Thyroid gland (tissue), 4 donors: ENCODE measurements around the gene KIF1B.
"Not testable (repeated sequence)": the region's sequence is repeated elsewhere in the genome, so short reads cannot be mapped to it uniquely, and the experiment has no call there.

ENCODE experiments used
- POLR2A ChIP-seq, 2 donors: fragments of 450-650 bp; IDR thresholded peaks; one replicate each; pipeline ENCODE4 v1.6.1; 2017; ENCODE audit warnings: antibody characterized with exemption in 2 of 2, mild to moderate bottlenecking in 2 of 2, moderate library complexity in 1 of 2
- TF ChIP-seq, protein P1 (sequence below), 6 experiments: fragments of 200-600 bp in 3 of 6; fragments of 450-650 bp in 3 of 6; sonication (generic) in 3 of 6; IDR thresholded peaks; one replicate each; pipeline ENCODE4 v1.5.1; 2016 to 2019; ENCODE audit warnings: antibody characterized with exemption in 6 of 6, mild to moderate bottlenecking in 2 of 6, inconsistent platforms in 1 of 6, moderate library complexity in 1 of 6

DNA sequence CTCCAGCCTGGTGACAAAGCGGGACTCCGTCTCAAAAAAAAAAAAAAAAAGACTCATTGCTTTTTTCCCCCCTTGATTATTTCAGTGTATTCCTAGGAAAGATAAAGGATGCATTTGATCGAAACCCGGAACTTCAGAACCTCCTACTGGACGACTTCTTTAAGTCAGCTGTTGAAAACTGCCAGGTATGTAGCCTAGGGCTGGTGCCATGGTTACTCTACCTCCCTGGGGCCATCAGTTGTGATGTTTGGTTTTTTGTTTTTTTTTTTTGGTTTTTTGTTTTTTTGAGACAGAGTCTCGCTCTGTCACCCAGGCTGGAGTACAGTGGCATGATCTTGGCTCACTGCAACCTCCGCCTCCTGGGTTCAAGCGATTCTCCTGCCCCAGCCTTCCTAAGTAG lies 208.4 kb downstream of the KIF1B start:
- TF ChIP-seq, protein P1, sequence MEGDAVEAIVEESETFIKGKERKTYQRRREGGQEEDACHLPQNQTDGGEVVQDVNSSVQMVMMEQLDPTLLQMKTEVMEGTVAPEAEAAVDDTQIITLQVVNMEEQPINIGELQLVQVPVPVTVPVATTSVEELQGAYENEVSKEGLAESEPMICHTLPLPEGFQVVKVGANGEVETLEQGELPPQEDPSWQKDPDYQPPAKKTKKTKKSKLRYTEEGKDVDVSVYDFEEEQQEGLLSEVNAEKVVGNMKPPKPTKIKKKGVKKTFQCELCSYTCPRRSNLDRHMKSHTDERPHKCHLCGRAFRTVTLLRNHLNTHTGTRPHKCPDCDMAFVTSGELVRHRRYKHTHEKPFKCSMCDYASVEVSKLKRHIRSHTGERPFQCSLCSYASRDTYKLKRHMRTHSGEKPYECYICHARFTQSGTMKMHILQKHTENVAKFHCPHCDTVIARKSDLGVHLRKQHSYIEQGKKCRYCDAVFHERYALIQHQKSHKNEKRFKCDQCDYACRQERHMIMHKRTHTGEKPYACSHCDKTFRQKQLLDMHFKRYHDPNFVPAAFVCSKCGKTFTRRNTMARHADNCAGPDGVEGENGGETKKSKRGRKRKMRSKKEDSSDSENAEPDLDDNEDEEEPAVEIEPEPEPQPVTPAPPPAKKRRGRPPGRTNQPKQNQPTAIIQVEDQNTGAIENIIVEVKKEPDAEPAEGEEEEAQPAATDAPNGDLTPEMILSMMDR (IDR thresholded peaks at IDR 0.05), result not testable (repeated sequence)
- TF ChIP-seq POLR2A (IDR thresholded peaks at IDR 0.05), result not testable (repeated sequence)
